Measurements from ENCODE around the gene TCTN1.
"Not testable (repeated sequence)": the region's sequence is repeated elsewhere in the genome, so short reads cannot be mapped to it uniquely, and the experiment has no call there.

TCTN1 gene

GRCh38 chr12:110597885-110598284, 16.0 kb upstream of the TCTN1 start:
- H3K36me3 Mint-ChIP-seq (ENCODE audit: low read depth), result no peaks in the 10 kb centered on the region
- H3K4me3 Mint-ChIP-seq, result no peak overlapping the region
- H3K4me1 Mint-ChIP-seq (ENCODE audit: low read depth), result peaks cover 25% of the 10 kb centered on the region
- no peaks in the 10 kb centered on the region for H3K27me3 Mint-ChIP-seq
- intact Hi-C loops (cut with micrococcal nuclease), result loop anchor here (2.0 kb wide), 1 partner anchor 15 kb away; the partner anchor contains the start of gene PPTC7
- peak overlapping the region; percentile 30 for H3K27ac Mint-ChIP-seq
- no peaks in the 10 kb centered on the region for H3K9me3 Mint-ChIP-seq

GRCh38 chr12:110599334-110599733, 14.6 kb upstream of the TCTN1 start:
- Mint-ChIP-seq H3K27ac (peak overlapping the region; percentile 79), H3K27me3 (no peaks in the 10 kb centered on the region), H3K4me3 (peak overlapping the region; percentile 46), H3K36me3 (ENCODE audit: low read depth) (no peaks in the 10 kb centered on the region), H3K4me1 (ENCODE audit: low read depth) (peaks cover 25% of the 10 kb centered on the region), H3K9me3 (no peaks in the 10 kb centered on the region)
- intact Hi-C loops (cut with micrococcal nuclease), result loop anchor here (2.0 kb wide), 1 partner anchor 17 kb away; the partner anchor contains the start of gene PPTC7

- intact Hi-C loops (cut with micrococcal nuclease), result loop anchor here (1.0 to 5.0 kb wide), 3 partner anchors 48 to 150 kb away; partner anchors contain the start of genes ARPC3, FAM216A and GPN3
- no peaks in the 10 kb centered on the region for H3K27me3 Mint-ChIP-seq
- no peaks in the 10 kb centered on the region for H3K36me3 Mint-ChIP-seq (ENCODE audit: low read depth)
- no peaks in the 10 kb centered on the region for H3K9me3 Mint-ChIP-seq
- H3K4me3 Mint-ChIP-seq, result peak overlapping the region; percentile 20
- H3K27ac Mint-ChIP-seq, result peak overlapping the region; percentile 62
- H3K4me1 Mint-ChIP-seq (ENCODE audit: low read depth), result peaks cover 25% of the 10 kb centered on the region
Observed at GRCh38 chr12:110600254-110600653, 13.7 kb upstream of the TCTN1 start.

- H3K36me3 Mint-ChIP-seq (ENCODE audit: low read depth); H3K27me3 Mint-ChIP-seq; H3K27ac Mint-ChIP-seq; H3K9me3 Mint-ChIP-seq; H3K4me3 Mint-ChIP-seq: not testable (repeated sequence)
- intact Hi-C loops (cut with micrococcal nuclease), result loop anchor here (1.0 to 5.0 kb wide), 2 partner anchors 90 to 135 kb away; partner anchors contain the start of genes FAM216A and GPN3
- H3K4me1 Mint-ChIP-seq (ENCODE audit: low read depth), result peaks cover 30% of the 10 kb centered on the region
Observed at GRCh38 chr12:110602085-110602814, 11.7 kb upstream of the TCTN1 start.

- Mint-ChIP-seq H3K36me3 (ENCODE audit: low read depth) (no peaks in the 10 kb centered on the region), H3K9me3 (no peaks in the 10 kb centered on the region), H3K4me1 (ENCODE audit: low read depth) (peaks cover 17% of the 10 kb centered on the region), H3K27ac (peak overlapping the region; percentile 96), H3K4me3 (peak overlapping the region; percentile 76), H3K27me3 (no peaks in the 10 kb centered on the region)
- intact Hi-C loops (cut with micrococcal nuclease), result loop anchor here (5.0 kb wide), 3 partner anchors 86 to 281 kb away; no protein-coding TSS in a partner anchor
Observed at GRCh38 chr12:110606253-110606611, 7.7 kb upstream of the TCTN1 start.

GRCh38 chr12:110613071-110613770, 708 bp upstream of the TCTN1 start:
- H3K4me1 Mint-ChIP-seq (ENCODE audit: low read depth), result peaks cover 11% of the 10 kb centered on the region
- no peaks in the 10 kb centered on the region for H3K27me3 Mint-ChIP-seq
- peak overlapping the region; percentile 91 for H3K27ac Mint-ChIP-seq
- H3K4me3 Mint-ChIP-seq, result peak overlapping the region; percentile 89
- H3K9me3 Mint-ChIP-seq, result no peaks in the 10 kb centered on the region
- intact Hi-C loops (cut with micrococcal nuclease), result loop anchor here (1.0 kb wide), 1 partner anchor 8 kb away; no protein-coding TSS in a partner anchor
- H3K36me3 Mint-ChIP-seq (ENCODE audit: low read depth), result no peaks in the 10 kb centered on the region

GRCh38 chr12:110615171-110615570, 1.2 kb downstream of the TCTN1 start:
- no peaks in the 10 kb centered on the region for H3K4me1 Mint-ChIP-seq (ENCODE audit: low read depth)
- no peak overlapping the region for H3K27ac Mint-ChIP-seq
- H3K36me3 Mint-ChIP-seq (ENCODE audit: low read depth), result no peaks in the 10 kb centered on the region
- no peaks in the 10 kb centered on the region for H3K9me3 Mint-ChIP-seq
- intact Hi-C loops (cut with micrococcal nuclease), result loop anchor here (2.0 kb wide), 1 partner anchor 128 kb away; the partner anchor contains the start of gene PPP1CC
- H3K4me3 Mint-ChIP-seq, result no peak overlapping the region
- H3K27me3 Mint-ChIP-seq, result no peaks in the 10 kb centered on the region

- H3K4me3 Mint-ChIP-seq, result no peak overlapping the region
- no peaks in the 10 kb centered on the region for H3K9me3 Mint-ChIP-seq
- no peaks in the 10 kb centered on the region for H3K36me3 Mint-ChIP-seq (ENCODE audit: low read depth)
- no peaks in the 10 kb centered on the region for H3K4me1 Mint-ChIP-seq (ENCODE audit: low read depth)
- H3K27me3 Mint-ChIP-seq, result no peaks in the 10 kb centered on the region
- no peak overlapping the region for H3K27ac Mint-ChIP-seq
- intact Hi-C loops (cut with micrococcal nuclease), result no loop called here
Observed at GRCh38 chr12:110616471-110617115, 2.7 kb downstream of the TCTN1 start.

GRCh38 chr12:110619534-110619953, 5.6 kb downstream of the TCTN1 start:
- no peaks in the 10 kb centered on the region for H3K36me3 Mint-ChIP-seq (ENCODE audit: low read depth)
- H3K27ac Mint-ChIP-seq, result no peak overlapping the region
- H3K4me3 Mint-ChIP-seq, result no peak overlapping the region
- H3K9me3 Mint-ChIP-seq, result no peaks in the 10 kb centered on the region
- H3K27me3 Mint-ChIP-seq, result no peaks in the 10 kb centered on the region
- H3K4me1 Mint-ChIP-seq (ENCODE audit: low read depth), result no peaks in the 10 kb centered on the region
- intact Hi-C loops (cut with micrococcal nuclease), result no loop called here

- no peaks in the 10 kb centered on the region for H3K27me3 Mint-ChIP-seq
- H3K27ac Mint-ChIP-seq, result no peak overlapping the region
- no peak overlapping the region for H3K4me3 Mint-ChIP-seq
- intact Hi-C loops (cut with micrococcal nuclease), result no loop called here
- H3K9me3 Mint-ChIP-seq, result no peaks in the 10 kb centered on the region
- H3K36me3 Mint-ChIP-seq (ENCODE audit: low read depth), result no peaks in the 10 kb centered on the region
- H3K4me1 Mint-ChIP-seq (ENCODE audit: low read depth), result no peaks in the 10 kb centered on the region
Observed at GRCh38 chr12:110622582-110622981, 8.7 kb downstream of the TCTN1 start.

- H3K27ac Mint-ChIP-seq, result peak overlapping the region; percentile 41
- no peaks in the 10 kb centered on the region for H3K27me3 Mint-ChIP-seq
- intact Hi-C loops (cut with micrococcal nuclease), result no loop called here
- H3K4me1 Mint-ChIP-seq (ENCODE audit: low read depth), result peaks cover 7% of the 10 kb centered on the region
- no peak overlapping the region for H3K4me3 Mint-ChIP-seq
- H3K9me3 Mint-ChIP-seq, result no peaks in the 10 kb centered on the region
- H3K36me3 Mint-ChIP-seq (ENCODE audit: low read depth), result no peaks in the 10 kb centered on the region
Observed at GRCh38 chr12:110627500-110628195, 13.7 kb downstream of the TCTN1 start.

- Mint-ChIP-seq H3K36me3 (ENCODE audit: low read depth) (no peaks in the 10 kb centered on the region), H3K4me3 (no peak overlapping the region), H3K4me1 (ENCODE audit: low read depth) (peaks cover 39% of the 10 kb centered on the region), H3K9me3 (no peaks in the 10 kb centered on the region), H3K27me3 (no peaks in the 10 kb centered on the region), H3K27ac (no peak overlapping the region)
- intact Hi-C loops (cut with micrococcal nuclease), result no loop called here
Observed at GRCh38 chr12:110635055-110635454, 21.1 kb downstream of the TCTN1 start.

- Mint-ChIP-seq H3K4me3 (no peak overlapping the region), H3K4me1 (ENCODE audit: low read depth) (peaks cover 48% of the 10 kb centered on the region), H3K27me3 (no peaks in the 10 kb centered on the region), H3K27ac (no peak overlapping the region), H3K9me3 (no peaks in the 10 kb centered on the region), H3K36me3 (ENCODE audit: low read depth) (no peaks in the 10 kb centered on the region)
- intact Hi-C loops (cut with micrococcal nuclease), result no loop called here
Observed at GRCh38 chr12:110636516-110636915, 22.6 kb downstream of the TCTN1 start.

Data from dendritic cell treated with granulocyte-macrophage colony-stimulating factor and Interleukin-4, amounts not matched to agents 40 ng/mL and 50 ng/mL, for 4 days (primary cell).